GM12865 (cell line): ENCODE data around the gene CBX8.

Experiments
- DNase-seq: peaks from one replicate; pipeline ENCODE4 v3.0.0; 2010; ENCODE audit warnings: low read depth
- H3K4me3 ChIP-seq: 2 replicates; pipeline ENCODE4 v1.5.1; 2011; ENCODE audit warnings: mild to moderate bottlenecking, low read depth, low read length, control low read depth
- TF ChIP-seq, protein P1 (sequence below): IDR thresholded peaks from 2 replicates; pipeline ENCODE4 v1.5.1; 2011; ENCODE audit warnings: low read length, control low read depth, low read depth, inconsistent platforms; ENCODE audit not compliant: insufficient read depth; ENCODE audit errors: missing control alignments

Gene CBX8

DNA sequence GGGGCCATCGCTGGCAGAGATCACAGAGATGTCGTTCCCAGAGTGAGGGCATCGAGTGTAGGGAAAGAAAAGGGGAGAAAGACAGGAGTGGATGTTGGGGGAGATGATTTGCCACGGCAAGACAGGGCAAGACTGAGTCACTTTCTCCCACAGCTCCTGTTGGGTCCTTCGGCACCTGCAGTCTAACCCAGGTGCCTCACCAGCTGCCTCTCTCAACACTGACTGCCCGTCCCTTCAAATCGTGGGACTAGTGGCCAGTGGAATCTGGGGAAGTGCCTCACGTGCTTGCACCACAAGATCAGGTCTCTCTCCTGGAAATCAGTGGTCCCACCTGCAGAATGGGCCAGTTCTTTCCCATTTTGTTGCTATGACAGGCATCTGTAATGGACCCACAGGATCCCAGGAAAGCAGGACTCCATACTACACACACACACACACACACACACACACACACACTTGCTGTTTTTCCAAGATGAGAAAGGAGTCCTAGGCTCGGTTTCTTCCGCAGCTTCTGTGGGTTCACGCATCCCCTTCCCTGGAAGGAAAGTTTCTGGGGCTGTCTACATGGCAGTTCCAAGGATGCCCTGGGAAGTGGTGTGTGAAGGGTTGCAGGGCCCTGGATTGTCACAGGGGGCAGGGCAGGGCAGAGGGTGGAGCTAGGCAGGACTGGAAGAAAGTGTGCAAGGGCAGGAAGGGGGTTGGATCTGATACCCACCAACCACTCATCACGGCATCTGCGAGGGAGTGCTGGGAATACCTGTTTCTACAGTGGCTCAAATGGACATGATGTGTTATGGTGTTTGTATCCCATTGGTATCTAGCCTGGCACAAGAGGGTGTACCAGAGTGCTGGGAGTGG, 10.2 kb upstream of the CBX8 start:
- no peak for DNase-seq
- no peak overlapping the region for H3K4me3 ChIP-seq
- TF ChIP-seq, protein P1, sequence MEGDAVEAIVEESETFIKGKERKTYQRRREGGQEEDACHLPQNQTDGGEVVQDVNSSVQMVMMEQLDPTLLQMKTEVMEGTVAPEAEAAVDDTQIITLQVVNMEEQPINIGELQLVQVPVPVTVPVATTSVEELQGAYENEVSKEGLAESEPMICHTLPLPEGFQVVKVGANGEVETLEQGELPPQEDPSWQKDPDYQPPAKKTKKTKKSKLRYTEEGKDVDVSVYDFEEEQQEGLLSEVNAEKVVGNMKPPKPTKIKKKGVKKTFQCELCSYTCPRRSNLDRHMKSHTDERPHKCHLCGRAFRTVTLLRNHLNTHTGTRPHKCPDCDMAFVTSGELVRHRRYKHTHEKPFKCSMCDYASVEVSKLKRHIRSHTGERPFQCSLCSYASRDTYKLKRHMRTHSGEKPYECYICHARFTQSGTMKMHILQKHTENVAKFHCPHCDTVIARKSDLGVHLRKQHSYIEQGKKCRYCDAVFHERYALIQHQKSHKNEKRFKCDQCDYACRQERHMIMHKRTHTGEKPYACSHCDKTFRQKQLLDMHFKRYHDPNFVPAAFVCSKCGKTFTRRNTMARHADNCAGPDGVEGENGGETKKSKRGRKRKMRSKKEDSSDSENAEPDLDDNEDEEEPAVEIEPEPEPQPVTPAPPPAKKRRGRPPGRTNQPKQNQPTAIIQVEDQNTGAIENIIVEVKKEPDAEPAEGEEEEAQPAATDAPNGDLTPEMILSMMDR = no peak

DNA sequence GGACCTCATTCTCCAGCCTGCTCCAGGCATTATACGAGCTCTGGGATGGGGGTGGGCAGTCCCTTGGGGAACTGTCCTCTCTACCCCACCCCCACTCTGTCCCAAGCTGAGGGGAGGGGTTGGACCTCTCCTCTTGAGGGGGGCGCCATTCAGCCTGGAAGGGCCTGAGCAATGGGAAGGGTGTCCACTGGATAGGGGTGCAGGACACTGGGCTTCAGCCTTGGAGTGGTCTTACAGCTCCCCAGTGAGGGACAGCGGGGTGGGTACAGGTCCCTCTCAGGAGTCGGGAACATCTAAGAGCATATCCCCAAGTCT, 9.5 kb upstream of the CBX8 start:
- no peak for DNase-seq

GRCh38 chr17:79804856-79805696, 8.2 kb upstream of the CBX8 start:
- H3K4me3 ChIP-seq = peak overlapping the region; percentile 17
- TF ChIP-seq, protein P1 = no peak
- DNase-seq = peak; percentile 33

More for the DNA sequence above, 9.5 kb upstream of the CBX8 start:
- H3K4me3 ChIP-seq = no peak overlapping the region
- TF ChIP-seq, protein P1 = no peak

DNA sequence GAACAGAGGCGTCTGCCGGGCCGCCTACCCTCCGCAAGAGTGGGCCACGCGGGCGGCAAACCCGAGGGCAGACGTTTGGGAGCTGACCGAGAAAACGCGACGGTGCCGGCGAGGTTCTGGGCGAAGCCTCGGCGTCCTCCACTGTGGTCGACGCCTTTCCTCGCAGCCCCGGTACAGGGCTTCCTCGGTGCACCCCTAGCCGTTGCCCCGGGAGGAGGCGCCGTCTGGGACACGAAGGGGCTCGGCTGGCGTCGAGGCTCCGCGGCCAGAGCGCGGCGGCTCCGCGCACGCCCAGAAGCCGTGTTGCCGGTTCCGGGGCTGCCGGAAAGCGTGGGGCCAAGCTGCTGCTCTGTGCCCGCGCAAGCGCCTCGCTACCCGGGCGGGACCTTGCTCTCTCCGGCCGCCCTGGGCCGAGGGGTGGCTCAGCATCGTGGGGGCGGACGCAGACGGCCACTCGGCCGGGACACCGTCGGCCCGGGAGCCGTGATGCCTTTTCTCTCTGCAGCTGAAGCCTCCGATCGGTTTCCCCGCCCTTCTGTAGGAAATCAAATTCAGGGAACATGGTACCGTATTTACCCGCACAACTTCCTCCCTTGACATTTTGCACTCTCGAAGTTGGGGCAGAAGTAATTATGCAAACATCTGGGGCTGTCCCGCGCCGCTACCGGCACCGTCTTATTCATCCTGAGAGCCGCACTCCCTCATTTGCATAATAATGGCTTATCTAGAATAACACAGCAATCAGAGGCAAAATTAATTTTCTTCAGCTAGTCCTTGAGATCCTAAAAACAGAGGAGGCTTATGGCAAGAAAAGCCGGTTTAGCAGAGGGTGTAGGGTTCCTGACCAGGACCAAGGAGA, 7.3 kb upstream of the CBX8 start:
- TF ChIP-seq, protein P1 = no peak
- peak overlapping the region; percentile 52 for H3K4me3 ChIP-seq
- DNase-seq = peak; percentile 90

DNA sequence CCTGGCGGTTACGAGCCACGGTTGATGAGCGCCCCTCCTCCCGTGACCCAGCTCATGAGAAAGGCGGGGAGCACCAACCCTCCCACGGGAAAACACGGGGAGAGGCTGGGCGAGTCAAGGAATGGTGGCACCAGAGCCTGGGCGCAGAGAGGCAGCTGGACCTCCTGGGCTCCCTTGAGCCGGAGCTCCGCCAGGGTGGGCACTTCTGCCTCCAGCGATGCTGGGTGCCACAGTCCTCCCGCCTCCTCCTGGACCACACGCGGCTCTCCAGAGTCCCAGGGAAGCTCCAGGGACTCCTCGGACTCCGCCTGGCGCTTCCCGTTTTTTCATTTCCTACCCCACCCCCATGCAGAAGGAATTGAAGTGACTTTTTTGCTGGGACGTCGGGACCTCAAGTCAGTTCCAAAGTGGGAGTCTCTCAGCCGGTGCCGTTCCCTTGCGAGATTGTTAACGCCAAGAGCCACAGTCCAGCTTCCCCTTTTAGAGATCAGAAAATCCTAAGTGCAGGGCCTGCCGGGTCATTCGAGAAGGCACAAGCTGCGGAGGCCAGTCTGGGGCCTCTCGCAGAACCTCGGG, 6.6 kb upstream of the CBX8 start:
- TF ChIP-seq, protein P1 = no peak
- no peak for DNase-seq
- H3K4me3 ChIP-seq = peak overlapping the region; percentile 52

DNA sequence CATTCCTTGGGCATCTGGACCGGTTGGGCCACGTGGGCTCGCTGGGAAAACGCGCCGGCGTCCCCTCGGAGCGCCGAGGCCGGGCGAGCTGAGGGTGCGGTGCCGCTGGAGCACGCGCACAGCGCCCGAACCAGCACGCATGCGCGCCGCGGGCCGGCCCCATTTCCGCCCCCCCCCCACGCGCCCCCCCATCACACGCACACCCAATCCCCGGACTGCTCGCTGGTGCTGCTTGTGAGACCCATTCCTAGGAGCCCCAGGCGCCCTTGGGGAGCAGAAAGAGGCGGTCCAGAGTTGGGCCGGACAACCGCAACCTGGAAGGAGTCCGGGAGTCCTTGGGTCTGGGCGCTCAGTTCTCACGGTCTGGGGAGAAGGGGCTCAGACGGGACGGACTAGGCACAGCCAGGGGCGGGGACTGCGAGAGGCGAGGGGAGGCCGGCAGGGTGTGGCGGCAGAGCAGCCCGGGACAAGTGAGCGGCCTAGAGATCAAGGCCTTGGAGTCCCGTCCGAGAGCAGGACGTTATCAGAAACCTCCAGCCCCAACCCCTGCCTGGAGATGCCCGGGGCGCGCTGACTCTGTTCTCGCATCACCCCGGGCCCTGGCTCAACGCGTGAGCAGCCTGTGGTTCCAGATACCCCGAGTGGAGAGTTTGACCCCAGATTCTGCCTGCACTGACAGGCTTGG, 6.0 kb upstream of the CBX8 start:
- TF ChIP-seq, protein P1 = no peak
- H3K4me3 ChIP-seq = no peak overlapping the region
- DNase-seq = no peak
